CD4-positive, alpha-beta T cell treated with Interleukin-17A for 4 hours (primary cell): ENCODE results near the gene CACNA2D4.
A peak's percentile ranks its signal among the peaks of the same experiment; 100 is the strongest.
"Not testable (repeated sequence)": the region's sequence is repeated elsewhere in the genome, so short reads cannot be mapped to it uniquely, and the experiment has no call there.

Experiments used
- DNase-seq: peaks from one replicate; pipeline ENCODE4 v3.0.0-alpha.2; 2020; ENCODE audit warnings: mixed read lengths

Gene CACNA2D4, protein sequence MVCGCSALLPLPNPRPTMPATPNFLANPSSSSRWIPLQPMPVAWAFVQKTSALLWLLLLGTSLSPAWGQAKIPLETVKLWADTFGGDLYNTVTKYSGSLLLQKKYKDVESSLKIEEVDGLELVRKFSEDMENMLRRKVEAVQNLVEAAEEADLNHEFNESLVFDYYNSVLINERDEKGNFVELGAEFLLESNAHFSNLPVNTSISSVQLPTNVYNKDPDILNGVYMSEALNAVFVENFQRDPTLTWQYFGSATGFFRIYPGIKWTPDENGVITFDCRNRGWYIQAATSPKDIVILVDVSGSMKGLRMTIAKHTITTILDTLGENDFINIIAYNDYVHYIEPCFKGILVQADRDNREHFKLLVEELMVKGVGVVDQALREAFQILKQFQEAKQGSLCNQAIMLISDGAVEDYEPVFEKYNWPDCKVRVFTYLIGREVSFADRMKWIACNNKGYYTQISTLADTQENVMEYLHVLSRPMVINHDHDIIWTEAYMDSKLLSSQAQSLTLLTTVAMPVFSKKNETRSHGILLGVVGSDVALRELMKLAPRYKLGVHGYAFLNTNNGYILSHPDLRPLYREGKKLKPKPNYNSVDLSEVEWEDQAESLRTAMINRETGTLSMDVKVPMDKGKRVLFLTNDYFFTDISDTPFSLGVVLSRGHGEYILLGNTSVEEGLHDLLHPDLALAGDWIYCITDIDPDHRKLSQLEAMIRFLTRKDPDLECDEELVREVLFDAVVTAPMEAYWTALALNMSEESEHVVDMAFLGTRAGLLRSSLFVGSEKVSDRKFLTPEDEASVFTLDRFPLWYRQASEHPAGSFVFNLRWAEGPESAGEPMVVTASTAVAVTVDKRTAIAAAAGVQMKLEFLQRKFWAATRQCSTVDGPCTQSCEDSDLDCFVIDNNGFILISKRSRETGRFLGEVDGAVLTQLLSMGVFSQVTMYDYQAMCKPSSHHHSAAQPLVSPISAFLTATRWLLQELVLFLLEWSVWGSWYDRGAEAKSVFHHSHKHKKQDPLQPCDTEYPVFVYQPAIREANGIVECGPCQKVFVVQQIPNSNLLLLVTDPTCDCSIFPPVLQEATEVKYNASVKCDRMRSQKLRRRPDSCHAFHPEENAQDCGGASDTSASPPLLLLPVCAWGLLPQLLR

DNA sequence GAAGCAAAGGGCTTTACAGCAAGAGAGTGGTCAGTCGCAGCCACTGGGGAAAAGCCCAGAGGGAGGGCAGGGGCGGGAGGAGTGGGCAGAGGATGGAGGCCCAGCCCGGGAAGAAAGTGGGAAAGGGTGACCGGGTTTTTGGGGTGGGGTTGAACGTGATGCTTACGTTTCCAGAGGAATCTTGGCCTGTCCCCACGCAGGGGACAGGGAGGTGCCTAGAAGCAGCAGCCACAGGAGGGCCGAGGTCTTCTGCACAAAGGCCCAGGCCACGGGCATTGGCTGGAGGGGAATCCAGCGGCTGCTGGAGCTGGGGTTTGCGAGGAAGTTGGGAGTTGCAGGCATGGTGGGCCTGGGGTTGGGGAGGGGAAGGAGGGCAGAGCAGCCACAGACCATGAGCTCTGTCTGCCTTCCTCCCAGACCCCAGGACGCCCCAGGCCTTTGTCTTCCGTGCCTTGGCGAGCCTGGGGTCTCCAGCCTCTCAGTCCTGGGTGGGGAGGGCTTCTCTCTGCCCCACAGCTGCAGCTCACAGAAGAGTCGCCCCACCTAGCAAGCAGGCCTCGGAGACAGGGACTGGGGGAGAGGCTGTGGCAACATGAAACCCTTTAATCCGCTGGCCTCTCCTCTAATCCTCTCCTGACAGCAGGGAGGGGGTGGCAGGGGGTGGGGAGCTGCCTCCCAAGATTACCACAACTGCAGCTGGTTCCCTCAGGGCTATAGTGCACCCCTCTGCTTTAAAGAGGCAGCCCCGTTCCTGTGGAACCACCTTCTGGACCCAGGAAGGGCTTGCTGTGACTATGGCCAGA lies at the start of gene CACNA2D4:
Gene CACNA2D4 (minus strand): TSS at position 572 of the 803 bp plus-strand sequence. CDS start 179 bp downstream, at position 393.
- no peak for DNase-seq

DNA sequence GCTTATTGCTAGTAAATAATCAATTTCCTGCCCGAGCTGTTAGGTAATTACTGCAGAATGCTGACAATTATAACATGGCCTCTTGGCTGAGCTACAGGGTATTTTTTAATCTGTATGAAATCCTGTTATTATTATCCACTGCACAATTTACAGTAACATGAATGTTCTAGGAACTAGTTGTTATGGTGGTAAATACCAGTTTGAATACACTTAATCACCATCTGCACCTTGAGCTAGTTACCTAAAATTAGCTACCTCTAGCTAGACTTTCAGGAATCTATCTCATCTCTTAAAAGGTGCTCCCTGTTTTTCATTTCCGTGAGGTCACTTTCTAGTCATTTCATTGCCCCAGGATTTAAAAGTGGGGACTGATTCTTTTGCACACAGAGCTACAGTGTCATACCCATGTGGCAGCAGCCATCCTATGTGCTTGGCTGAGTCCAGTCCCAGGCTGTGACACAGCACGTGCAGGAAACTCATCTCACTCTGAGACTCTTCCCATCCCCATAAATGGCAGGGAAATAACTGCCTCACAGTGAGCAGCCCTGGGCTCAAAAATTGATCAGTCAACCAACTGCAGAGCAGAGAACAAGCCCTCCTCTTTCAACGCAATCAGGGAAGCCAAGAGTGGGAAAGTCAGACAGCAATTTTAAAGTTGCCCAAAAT lies 48.2 kb upstream of the CACNA2D4 start:
- DNase-seq: no peak

DNA sequence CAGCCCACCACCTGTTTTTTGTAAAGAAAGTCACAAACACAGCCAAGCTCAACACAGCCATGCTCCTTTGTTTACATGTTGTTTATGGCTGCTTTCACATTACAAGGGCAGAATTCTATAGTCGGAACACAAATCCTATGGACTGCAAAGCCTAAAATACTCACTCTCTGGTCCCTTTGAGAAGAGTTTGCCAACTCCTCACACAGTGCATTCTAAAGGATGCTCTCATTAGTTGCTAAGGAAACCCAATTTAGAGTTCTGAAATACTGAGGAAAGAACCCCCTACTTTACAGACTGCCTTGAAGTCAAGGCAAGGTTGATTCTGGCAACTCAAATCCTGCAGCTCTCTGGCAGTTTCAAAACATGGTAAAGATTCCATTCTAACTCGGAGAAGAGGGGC lies 47.5 kb upstream of the CACNA2D4 start:
- no peak for DNase-seq

DNA sequence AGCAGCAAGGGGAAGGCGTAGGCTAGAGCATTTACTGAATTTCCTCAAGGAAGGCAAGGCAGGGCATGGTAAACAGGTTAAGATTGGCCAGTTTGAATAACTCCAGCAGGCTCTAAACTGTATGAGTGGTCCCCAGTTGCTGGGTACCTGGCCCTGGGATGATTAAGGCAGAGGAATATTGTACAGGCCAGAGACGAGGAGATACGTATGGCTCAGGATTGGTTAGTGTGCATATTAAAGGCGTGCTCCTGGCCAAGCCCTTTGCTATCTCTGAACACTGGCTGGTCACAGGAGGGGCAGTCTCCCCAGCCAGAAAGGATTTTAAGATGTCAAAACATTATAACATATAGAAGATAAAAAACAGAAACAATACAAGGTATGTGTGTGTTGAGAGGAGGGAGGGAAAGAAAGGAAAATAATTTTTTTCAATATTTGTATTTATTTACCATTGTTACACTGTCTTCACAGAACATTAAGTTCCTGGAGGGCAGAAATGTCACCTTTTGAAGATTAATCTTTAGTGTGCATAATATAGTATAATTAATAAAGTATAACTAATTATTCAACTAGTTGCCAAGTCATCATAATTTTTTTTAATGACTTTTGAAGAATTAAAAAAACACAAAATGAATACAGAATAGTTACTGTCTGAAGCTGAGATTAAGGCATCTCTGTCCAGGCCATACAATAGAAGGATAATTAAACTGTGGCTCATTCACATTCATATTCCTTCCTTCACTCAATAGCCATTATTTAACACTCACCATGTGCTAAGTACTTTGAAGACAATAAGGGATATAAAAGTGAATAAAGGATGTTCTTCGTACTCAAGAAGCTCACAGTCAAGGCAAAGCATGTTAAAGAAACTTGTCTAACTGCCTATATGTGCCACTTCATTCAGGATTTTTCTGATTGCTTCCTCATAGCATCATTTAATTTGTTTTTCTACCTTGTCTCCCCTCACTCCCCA lies 43.9 kb upstream of the CACNA2D4 start:
- DNase-seq: no peak

DNA sequence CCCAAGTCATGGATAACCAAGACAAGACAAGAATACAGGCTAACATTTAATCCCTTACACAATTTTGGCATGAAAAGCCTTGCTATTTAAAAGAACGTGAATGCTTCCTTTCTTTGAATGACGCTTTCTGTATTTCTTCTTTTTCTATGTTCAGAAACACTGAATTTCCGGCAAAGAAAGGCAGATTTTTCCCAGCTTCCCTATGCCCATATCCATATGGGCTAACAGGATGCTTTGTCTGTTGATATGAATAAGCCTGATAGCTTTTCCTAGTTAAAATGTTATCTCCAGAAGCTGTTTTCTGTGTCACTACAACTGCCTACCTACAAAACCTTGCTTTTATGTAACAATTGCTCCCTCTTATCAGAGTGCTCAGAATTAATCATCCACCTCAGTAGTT lies 38.3 kb upstream of the CACNA2D4 start:
- no peak for DNase-seq

DNA sequence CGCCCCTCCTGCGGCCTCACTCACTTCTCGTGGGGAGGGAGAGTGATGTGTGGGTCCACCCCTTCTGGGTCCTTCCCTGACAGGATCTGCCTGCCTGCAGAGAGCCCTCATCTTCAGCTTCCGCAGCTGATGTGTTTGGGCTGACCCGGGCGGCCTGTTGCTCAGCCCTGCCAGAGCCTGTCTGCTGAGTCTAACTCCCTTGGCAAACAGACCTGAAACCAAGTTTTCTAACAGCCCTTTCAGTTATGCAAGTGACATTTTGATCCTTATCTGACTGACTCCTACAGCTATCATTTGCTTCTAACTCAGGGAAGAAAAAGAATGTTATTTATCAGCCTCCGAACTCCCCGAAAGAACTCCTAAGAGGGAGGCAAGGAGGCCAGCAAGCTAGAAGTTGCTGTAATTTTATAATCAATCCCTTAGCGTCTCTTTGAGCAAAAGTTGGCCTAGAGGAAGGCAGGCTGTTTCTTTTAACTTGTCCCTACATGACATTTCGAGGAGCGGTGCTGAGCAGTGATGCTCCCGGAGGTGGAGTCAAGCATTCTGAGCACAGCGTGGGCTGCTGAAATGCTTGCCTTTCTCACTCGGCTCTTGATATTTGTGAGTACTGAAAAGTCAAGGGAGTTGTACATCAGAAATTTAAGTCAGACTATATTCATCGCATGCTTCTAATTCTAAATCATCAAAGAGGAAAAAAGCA lies 31.5 kb upstream of the CACNA2D4 start:
- no peak for DNase-seq

DNA sequence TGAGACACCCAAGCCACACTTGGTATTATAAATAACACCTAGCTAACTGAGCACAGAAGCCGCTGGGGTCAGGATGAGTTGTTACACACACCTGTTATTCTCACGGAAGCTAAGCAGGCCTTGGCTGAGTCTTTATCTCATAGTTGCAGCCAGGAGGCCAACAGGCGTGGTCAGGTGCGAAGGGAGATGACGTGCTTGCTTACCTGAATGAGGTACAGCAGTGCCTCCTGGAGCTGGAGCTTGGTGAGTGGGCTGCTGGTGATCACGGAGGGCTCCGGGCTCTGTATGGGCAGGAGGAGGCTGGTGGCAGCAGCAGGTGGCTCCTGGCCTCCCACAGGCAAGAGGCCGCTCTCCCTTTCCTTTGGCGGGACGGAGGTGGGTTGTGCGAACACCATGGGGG lies 30.4 kb upstream of the CACNA2D4 start:
- DNase-seq: no peak

DNA sequence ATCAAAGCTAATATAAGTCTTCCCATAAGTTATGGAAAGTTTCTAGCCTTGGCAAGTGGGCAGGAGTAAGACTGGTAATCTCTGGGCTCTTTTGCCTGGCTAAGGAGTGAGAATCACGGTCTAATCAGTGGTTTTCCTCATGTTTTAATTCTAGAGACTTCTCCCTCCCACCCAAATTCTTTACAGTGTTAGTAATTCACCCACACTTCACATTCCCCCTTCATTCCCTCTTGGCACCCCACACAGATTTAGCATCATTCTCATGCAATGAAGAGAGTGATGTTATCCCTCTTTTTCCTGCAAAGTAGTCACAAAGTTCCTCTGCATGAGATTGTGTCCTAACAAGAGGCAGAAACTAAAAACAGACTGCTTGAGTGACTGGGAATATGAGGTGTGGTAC lies 28.6 kb upstream of the CACNA2D4 start:
- no peak for DNase-seq

DNA sequence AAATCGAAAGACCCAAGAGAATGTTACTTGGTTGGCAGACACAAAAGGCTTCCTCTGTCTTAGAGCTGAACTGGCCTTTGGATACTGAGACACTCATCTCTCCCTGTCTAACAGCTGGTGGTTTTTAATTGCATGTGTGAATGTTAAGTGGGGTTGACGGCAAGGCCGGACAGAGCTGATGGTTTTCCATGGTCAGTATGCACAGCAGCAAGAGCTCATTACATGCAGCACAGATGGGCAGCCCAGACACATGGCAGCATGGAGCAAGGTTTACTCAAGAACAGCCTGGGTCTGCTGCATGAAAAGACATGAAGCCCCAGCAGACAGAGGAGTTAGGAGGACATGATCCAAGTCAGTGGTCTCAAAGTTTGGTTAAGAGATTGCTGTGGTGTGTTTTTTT lies 27.8 kb upstream of the CACNA2D4 start:
- DNase-seq: no peak

DNA sequence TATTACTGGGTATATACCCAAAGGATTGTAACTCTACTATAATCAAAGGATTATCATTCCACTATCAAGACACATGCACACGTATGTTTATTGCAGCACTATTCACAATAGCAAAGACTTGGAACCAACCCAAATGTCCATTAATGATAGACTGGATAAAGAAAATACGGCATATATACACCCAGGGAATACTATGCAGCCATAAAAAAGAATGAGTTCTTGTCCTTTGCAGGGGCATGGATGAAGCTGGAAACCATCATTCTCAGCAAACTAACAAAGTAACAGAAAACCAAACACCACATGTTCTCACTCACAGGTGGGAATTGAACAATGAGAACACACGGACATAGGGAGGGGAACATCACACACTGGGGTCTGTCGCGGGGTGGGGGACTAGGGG lies 27.1 kb upstream of the CACNA2D4 start:
- DNase-seq: not testable (repeated sequence)

DNA sequence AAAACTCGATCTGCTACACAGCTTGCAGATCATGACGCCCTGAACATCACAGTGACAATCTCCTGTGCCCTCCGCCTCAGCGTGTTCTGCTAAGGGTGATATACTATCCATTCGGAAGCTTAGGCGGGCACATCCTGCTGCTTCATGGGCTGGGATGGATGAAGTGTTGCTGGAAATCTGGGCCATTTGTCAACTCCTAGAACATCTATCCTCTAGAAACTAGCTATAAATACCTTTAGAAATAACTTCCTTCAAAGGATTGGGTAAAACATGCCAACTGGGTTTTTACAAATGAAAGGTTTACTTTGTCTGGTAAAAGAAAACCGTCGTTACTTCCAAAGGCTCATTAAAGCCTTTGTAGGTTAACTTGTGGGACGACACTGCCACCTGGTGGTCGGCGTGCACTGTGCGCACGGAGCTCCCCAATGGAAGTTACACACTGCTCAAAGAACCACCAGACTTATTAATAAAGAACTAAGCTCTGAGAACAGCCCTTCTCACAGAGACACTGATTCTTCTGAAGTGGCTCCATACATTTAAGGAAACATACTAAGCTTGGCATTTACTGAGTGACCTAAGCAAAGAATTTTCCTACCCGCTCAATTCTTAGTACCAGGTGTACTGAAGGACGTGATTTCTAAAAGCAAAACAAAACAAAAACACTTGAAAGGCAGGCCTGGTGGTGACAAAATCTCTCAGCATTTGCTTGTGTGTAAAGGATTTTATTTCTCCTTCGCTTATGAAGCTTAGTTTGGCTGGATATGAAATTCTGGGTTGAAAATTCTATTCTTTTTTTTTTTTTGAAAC lies 21.6 kb upstream of the CACNA2D4 start:
- DNase-seq: peak; percentile 96

DNA sequence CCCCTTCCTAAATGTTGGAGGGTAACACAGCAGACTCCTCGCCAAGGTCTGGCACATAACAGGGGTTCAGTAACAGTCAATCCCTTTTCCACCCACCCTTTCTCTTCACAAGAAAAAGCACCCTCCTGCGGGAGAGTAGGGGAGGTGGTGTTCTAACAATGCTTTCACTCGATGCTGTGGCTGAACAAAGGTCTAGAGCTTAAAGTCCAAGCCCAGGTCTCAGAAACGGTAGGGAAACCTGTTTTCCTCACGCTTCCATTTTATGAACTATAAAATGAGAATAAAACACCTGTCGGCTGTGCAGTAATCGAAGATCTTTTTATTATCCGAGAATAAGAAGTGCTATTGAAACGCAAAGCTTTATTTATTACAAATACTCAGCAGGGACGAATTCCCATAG lies 20.9 kb upstream of the CACNA2D4 start:
- DNase-seq: no peak

DNA sequence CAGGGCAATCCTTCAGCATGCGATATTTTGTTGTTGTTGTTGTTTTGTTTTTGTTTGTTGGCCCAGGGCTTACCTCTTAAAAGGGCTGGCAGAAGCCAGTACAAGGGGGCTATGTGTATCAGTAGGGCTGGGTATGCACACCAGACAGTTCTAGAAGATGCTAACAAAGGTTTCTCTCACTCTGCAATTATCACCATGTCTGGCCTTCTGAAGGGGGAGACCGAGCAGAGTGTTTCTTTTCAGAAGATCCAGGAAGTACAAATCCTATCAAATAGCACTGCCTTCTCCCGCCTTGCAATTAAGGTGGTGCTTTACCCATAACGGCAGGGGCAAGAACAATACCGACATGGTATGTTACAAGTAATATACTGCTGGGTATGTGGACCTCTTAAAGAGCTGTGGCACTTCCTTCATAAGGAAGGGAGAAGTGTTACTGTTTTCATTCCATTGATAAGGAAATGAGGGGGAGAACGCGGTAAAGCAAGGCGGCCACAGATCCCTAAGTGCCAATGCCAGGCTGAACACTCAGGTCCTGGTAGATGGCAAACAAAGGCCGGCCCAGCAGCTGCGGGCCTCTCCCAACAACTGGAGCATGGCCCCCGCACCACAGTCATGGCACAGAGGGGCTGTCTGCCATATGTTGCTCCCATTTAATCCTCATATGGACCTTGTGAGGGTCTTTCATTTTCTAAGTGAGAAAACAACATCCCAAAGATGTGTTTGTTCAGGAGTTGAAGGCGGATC lies 19.2 kb upstream of the CACNA2D4 start:
- no peak for DNase-seq

DNA sequence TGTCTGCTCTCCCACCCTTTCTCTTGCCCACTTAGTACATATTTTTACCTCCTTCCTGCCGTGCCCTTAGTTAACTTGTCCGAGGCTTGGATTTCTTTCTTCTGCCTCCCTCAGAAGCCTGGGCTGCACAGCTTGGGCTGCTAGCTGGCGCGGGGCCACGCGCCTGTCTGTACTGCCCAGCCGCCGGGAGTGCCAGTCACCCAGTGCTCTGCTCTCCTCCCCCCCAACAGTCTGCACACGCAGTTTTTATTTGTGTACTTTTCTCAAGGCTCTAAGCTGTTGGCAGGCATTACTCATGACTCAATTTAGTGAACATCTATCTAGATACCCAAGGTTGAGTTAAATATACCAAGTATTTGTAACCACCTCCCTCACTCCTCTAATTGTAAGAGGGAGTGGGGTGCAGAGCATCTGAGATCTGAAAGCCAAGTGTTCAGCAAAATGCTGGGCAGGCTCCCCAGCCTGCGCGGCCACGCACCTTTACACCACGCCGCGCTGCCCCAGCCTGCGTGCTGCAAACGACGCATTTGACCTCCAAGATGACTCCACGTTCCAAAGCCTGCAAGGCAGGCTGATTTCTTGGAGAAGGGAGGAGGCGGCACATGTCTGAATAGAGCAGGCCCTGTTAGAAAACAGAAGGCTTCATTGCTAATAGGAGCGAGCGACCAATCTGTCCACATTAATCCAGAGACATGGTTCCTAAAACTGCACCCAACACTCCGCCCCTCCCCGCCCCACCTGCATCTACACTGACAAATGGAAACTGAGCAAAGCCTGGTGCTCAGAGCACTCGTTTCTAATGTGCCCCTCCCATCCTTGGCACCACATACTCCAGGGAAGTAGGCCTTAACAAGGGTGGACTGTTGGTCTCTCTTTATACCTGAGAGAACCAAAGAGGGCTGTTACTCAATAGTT lies 18.2 kb upstream of the CACNA2D4 start:
- no peak for DNase-seq

DNA sequence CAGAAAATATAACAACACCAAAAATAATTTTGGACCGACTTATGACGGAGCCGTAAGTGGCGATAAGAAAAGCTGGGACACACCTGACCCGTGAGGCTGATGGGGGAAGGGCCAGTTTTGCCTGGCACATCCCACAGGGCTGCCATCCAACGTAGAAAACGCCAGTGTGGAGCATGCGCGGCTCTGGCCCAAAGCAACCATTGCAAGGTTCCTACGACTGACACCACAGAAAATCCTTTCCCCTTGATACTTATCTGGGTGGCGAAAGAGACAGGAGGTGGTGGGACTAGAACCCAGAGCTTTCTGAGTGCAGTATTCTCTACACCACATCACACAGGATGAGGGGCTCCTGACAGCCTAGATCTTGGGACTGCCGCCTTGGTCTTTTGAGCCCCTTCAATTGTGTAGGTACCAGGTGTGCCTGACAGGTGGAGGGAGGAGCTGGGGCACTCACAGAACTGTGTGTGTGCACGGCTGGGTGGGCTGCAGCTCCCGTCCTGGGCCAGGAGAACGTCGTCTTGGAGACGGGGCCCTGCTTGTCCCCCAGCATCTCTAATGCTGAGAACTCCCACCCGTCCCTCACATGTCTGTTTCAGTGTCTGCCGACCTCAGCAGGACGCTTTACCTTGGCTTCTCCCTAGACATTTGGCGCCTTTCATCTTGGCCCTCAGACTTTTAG lies 17.4 kb upstream of the CACNA2D4 start:
- no peak for DNase-seq

DNA sequence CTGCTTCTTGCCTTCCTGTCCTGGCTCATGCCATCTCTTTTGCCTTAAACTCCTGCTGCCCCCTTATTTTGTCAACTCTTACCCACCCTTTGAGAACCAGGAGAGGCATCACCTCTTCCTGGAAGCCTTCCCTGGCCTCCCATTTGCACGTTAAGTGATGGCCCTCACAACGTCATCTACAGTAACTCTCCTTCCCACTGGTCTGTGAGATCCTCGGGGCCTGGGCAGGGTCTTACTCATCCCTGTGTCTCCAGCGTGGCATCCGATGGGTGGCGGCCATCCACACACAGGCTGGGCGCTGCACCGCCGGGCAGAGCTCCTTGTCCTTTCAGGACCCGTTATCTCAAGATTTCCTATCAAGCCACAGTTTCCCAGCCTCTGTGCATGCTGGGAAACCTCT lies 16.8 kb upstream of the CACNA2D4 start:
- DNase-seq: no peak

DNA sequence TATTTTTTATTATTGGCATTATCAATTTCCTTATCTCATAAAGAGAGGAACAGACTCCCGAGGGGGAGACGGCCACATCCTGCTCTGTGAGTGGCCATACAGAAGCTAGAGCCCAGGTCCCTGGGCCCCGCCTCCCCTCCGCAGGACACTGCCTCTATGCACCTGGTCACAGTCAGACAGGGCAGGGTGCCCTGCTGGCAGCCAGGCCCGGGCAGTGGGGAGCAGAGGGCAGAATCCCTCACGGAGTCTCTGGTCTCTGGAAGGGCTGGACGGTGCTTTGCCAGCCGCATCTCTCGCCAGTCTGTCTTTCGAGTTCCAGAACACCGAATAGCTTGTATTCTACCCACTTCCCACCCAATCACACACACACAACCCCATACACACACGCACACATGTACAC lies 16.4 kb upstream of the CACNA2D4 start:
- no peak for DNase-seq
